Lower leg skin (tissue), 3 donors: ENCODE results near the gene HADHB.

Experiments
- CTCF ChIP-seq, 3 donors: fragments of 450-650 bp; IDR thresholded peaks; one replicate each; pipeline ENCODE4 v1.5.1; 2016; ENCODE audit warnings: antibody characterized with exemption in 3 of 3, mild to moderate bottlenecking in 3 of 3, moderate library complexity in 2 of 3
- POLR2A ChIP-seq, 2 donors: fragments of 450-650 bp; IDR thresholded peaks; one replicate each; pipeline ENCODE4 v1.6.1; 2016 to 2017; ENCODE audit warnings: antibody characterized with exemption in 2 of 2, mild to moderate bottlenecking in 1 of 2, moderate library complexity in 1 of 2

- TF ChIP-seq CTCF (IDR thresholded peaks at IDR 0.05) (no peak), POLR2A (IDR thresholded peaks at IDR 0.05) (no peak)
Observed at GRCh38 chr2:26197516-26197915, 47.2 kb upstream of the HADHB start.
